GM18951 (cell line): Measurements from ENCODE around the gene DSP.

Experiments used
- POLR2A ChIP-seq: IDR thresholded peaks from 4 replicates; pipeline ENCODE4 v1.6.1; 2011; ENCODE audit warnings: mild to moderate bottlenecking; ENCODE audit not compliant: insufficient read length, insufficient read depth; ENCODE audit errors: extremely low read depth
- in situ Hi-C: fragments of 300-500 bp; cut with MboI; formaldehyde crosslinking; loops from one replicate; pipeline ENCODE4 v1.12.0; 2022; ENCODE audit warnings: low sequenced_read_pairs, mixed read lengths, inconsistent platforms; ENCODE audit not compliant: unreplicated experiment

Gene DSP

GRCh38 chr6:7543789-7544424 is 2.4 kb downstream of the DSP start:
- in situ Hi-C loops: no loop called here
- TF ChIP-seq POLR2A: no peak

GRCh38 chr6:7544597-7544996 is 3.1 kb downstream of the DSP start:
- in situ Hi-C loops: no loop called here
- no peak for TF ChIP-seq POLR2A

GRCh38 chr6:7545316-7546019 is 4.0 kb downstream of the DSP start:
- in situ Hi-C loops: no loop called here
- no peak for TF ChIP-seq POLR2A

- TF ChIP-seq POLR2A: no peak
- in situ Hi-C loops: no loop called here
Observed at GRCh38 chr6:7546020-7546369, 4.5 kb downstream of the DSP start.

- in situ Hi-C loops: no loop called here
- no peak for TF ChIP-seq POLR2A
Observed at GRCh38 chr6:7546383-7546782, 4.9 kb downstream of the DSP start.

GRCh38 chr6:7546896-7547295 is 5.4 kb downstream of the DSP start:
- in situ Hi-C loops: no loop called here
- no peak for TF ChIP-seq POLR2A

GRCh38 chr6:7547315-7547714 is 5.8 kb downstream of the DSP start:
- in situ Hi-C loops: no loop called here
- no peak for TF ChIP-seq POLR2A

GRCh38 chr6:7550433-7550801 is 8.9 kb downstream of the DSP start:
- in situ Hi-C loops: no loop called here
- no peak for TF ChIP-seq POLR2A

GRCh38 chr6:7554533-7555275 is 13.2 kb downstream of the DSP start:
- no peak for TF ChIP-seq POLR2A
- in situ Hi-C loops: no loop called here

GRCh38 chr6:7555671-7556070 is 14.2 kb downstream of the DSP start:
- in situ Hi-C loops: no loop called here
- TF ChIP-seq POLR2A: no peak

- in situ Hi-C loops: no loop called here
- TF ChIP-seq POLR2A: no peak
Observed at GRCh38 chr6:7556394-7557106, 15.1 kb downstream of the DSP start.

- in situ Hi-C loops: no loop called here
- TF ChIP-seq POLR2A: no peak
Observed at GRCh38 chr6:7557652-7558051, 16.2 kb downstream of the DSP start.

- no peak for TF ChIP-seq POLR2A
- in situ Hi-C loops: no loop called here
Observed at GRCh38 chr6:7558781-7559180, 17.3 kb downstream of the DSP start.
